ENCODE measurements around the gene BBOX1. TPM values are rescaled to one million over a fixed set of nuclear protein-coding genes. Genes with fewer than 3 reads are reported as not detected.

The BBOX1 gene
- total RNA-seq, 4 donors from 2014 or later, result not detected

- H3K36me3 ChIP-seq, result no peaks in the 10 kb centered on the region
- no peak for TF ChIP-seq POLR2A (IDR thresholded peaks at IDR 0.05)
- no peak for TF ChIP-seq CTCF (IDR thresholded peaks at IDR 0.05)
- no peaks in the 10 kb centered on the region for H3K4me1 ChIP-seq
- DNase-seq, result no peak
- no peaks in the 10 kb centered on the region for H3K9me3 ChIP-seq
- no peak overlapping the region for H3K27ac ChIP-seq
- H3K4me3 ChIP-seq, result no peak overlapping the region
- no peaks in the 10 kb centered on the region for H3K27me3 ChIP-seq
Observed at GRCh38 chr11:27022659-27023251, 17.9 kb upstream of the BBOX1 start.

- no peak for DNase-seq
- Histone ChIP-seq H3K27me3 (no peaks in the 10 kb centered on the region), H3K4me3 (no peak overlapping the region), H3K36me3 (no peaks in the 10 kb centered on the region), H3K4me1 (no peaks in the 10 kb centered on the region), H3K9me3 (no peaks in the 10 kb centered on the region), H3K27ac (no peak overlapping the region)
- TF ChIP-seq POLR2A (IDR thresholded peaks at IDR 0.05) (no peak), CTCF (IDR thresholded peaks at IDR 0.05) (no peak)
Observed at GRCh38 chr11:27024865-27025264, 15.8 kb upstream of the BBOX1 start.

- DNase-seq, result no peak
- H3K4me3 ChIP-seq, result no peak overlapping the region
- H3K27me3 ChIP-seq, result no peaks in the 10 kb centered on the region
- H3K4me1 ChIP-seq, result no peaks in the 10 kb centered on the region
- TF ChIP-seq CTCF (IDR thresholded peaks at IDR 0.05), result no peak
- no peak for TF ChIP-seq POLR2A (IDR thresholded peaks at IDR 0.05)
- no peaks in the 10 kb centered on the region for H3K36me3 ChIP-seq
- H3K27ac ChIP-seq, result no peak overlapping the region
- no peaks in the 10 kb centered on the region for H3K9me3 ChIP-seq
Observed at GRCh38 chr11:27025312-27025955, 15.2 kb upstream of the BBOX1 start.

GRCh38 chr11:27025957-27026733 lies 14.5 kb upstream of the BBOX1 start:
- H3K9me3 ChIP-seq, result no peaks in the 10 kb centered on the region
- no peak overlapping the region for H3K27ac ChIP-seq
- no peaks in the 10 kb centered on the region for H3K36me3 ChIP-seq
- TF ChIP-seq CTCF (IDR thresholded peaks at IDR 0.05), result no peak
- H3K4me1 ChIP-seq, result no peaks in the 10 kb centered on the region
- no peak for DNase-seq
- H3K4me3 ChIP-seq, result no peak overlapping the region
- no peaks in the 10 kb centered on the region for H3K27me3 ChIP-seq

- Histone ChIP-seq H3K4me3 (no peak overlapping the region), H3K4me1 (no peaks in the 10 kb centered on the region), H3K27ac (no peak overlapping the region), H3K9me3 (no peaks in the 10 kb centered on the region), H3K36me3 (no peaks in the 10 kb centered on the region), H3K27me3 (no peaks in the 10 kb centered on the region)
- TF ChIP-seq CTCF (IDR thresholded peaks at IDR 0.05) (no peak), POLR2A (IDR thresholded peaks at IDR 0.05) (no peak)
- no peak for DNase-seq
Observed at GRCh38 chr11:27028561-27028965, 12.1 kb upstream of the BBOX1 start.
